ENCODE results near the gene LRPPRC. TPM values are rescaled to one million over a fixed set of nuclear protein-coding genes. Genes with fewer than 3 reads are reported as not detected.

The LRPPRC gene
- total and polyA plus RNA-seq, 9 of the 15 experiments (the other 6 are each of a cell fraction or from before 2014, with no cell fraction given) = 41.5 to 214 (median 138) TPM

DNA sequence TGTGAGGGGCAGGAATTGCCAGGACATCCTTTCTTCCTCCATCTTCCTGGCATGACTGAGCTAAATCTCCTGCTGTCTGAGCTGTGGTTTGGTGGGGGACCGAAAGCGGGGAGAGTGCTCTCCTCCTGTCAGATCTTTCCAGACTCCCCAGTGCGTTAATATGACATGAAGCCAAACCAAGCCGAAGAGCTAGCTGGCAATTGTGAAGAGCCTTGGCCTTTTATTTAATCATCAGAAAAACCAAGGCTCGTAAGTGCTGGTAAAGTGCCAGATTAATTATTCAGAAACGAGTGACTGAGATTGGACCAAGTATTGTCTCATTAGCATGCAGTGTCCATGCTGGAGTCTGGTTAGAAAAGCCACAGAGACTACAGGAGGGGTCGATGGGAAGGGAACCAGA is 14.5 kb upstream of the LRPPRC start:
- no peaks in the 10 kb centered on the region for H3K36me3 ChIP-seq (ENCODE audit: control insufficient read depth, insufficient read depth, low read length)
- no peaks in the 10 kb centered on the region for H3K4me1 ChIP-seq (replicated peaks in 1 of 2; ENCODE audit: control insufficient read depth in 2 of 2, insufficient read depth in 2 of 2, low read length in 2 of 2)
- ChIA-PET CTCF (ENCODE audit: low intra/inter-chr PET ratio) (no interaction called here), POLR2A (interaction anchor here (0.8 kb wide), 1 partner anchor 27 kb away, joined by 4 read pairs; no protein-coding TSS in a partner anchor)
- ATAC-seq (no peak), FAIRE-seq (peak; percentile 19), DNase-seq (ENCODE audit: extremely low read depth in 1 of 4, low spot score in 3 of 4) (no peak)
- intact Hi-C loops (cut with micrococcal nuclease) (no loop called here), in situ Hi-C loops (cut with MboI) (no loop called here)
- H3K4me3 ChIP-seq = no peak overlapping the region
- WGBS (ENCODE audit: insufficient coverage, low coverage, missing lambda C conversion rate) = 1% methylated on average over 7 of the region's 7 CpGs
- H3K9me3 ChIP-seq (replicated peaks; ENCODE audit: control insufficient read depth, insufficient read depth, low read depth, low read length) = no peaks in the 10 kb centered on the region
- no peak overlapping the region for H2AFZ ChIP-seq (ENCODE audit: low read depth, low read length)
- H3K27ac ChIP-seq (ENCODE audit: extremely low read depth, low read depth, low read length) = no peak overlapping the region
- H3K4me2 ChIP-seq (ENCODE audit: insufficient read depth, low read length) = no peak overlapping the region
- no peak for TF ChIP-seq ZNF77 (CRISPR knock-in tag; IDR thresholded peaks at IDR 0.05)
- TF ChIP-seq CSDE1 (IDR thresholded peaks at IDR 0.05) = no peak
- no peak for TF ChIP-seq SIRT6 (IDR thresholded peaks at IDR 0.05; ENCODE audit: low read depth, low read length)
- no peak for TF ChIP-seq RB1 (IDR thresholded peaks at IDR 0.05; ENCODE audit: low read depth)
- TF ChIP-seq ZSCAN29 (IDR thresholded peaks at IDR 0.05) = no peak
- no peak for TF ChIP-seq NBN (IDR thresholded peaks at IDR 0.05; ENCODE audit: low read depth)
- no peak for TF ChIP-seq EZH2 (IDR thresholded peaks at IDR 0.05; ENCODE audit: borderline replicate concordance, low read depth, low read length)
- H4K20me1 ChIP-seq (replicated peaks; ENCODE audit: control insufficient read depth, insufficient read depth, low read length) = no peaks in the 10 kb centered on the region
- H3K9me1 ChIP-seq (ENCODE audit: control insufficient read depth, insufficient read depth, low read length) = no peaks in the 10 kb centered on the region
- no TSS peak for BruUV-seq (replicated peaks)
- no peaks in the 10 kb centered on the region for H3K79me2 ChIP-seq (ENCODE audit: control insufficient read depth, insufficient read depth, low read length)
- H3K27me3 ChIP-seq (ENCODE audit: control insufficient read depth in 2 of 2, insufficient read depth in 2 of 2, low read length in 2 of 2) = peaks cover 15 to 20% of the 10 kb centered on the region in 2 experiments
- no peak overlapping the region for H3K9ac ChIP-seq (ENCODE audit: insufficient read depth in 1 of 2, low read depth in 2 of 2, low read length in 2 of 2)

DNA sequence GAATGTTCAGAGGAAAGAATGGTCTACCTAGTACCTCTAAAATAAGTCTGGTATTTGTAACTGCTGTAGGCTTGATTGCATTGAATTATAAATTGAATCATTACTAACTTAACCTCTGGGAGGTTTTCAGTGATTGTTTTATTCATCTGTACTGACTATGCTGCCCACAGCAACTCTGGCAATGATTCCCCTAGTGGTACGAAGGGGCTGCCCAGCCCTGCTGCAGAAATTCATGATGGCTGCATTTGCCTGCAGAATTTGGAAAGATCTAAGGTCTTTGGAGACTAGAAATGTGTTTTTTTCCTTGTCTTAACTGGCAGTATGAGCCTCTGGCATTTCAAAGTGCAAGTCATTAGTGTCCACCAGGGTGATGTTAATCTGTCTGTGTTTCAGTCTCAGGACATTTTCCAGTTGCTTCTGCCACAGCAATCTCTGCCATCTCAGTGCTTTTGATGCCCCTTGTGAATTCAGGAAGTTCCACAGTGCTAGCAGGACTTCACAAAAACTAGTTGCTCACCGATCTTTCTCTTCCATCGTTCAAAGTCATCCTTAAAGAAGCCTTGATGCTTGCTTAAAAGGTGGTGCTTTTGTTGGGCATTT is 13.4 kb upstream of the LRPPRC start:
- Histone ChIP-seq H4K20me1 (replicated peaks; ENCODE audit: control insufficient read depth, insufficient read depth, low read length) (no peaks in the 10 kb centered on the region), H3K4me3 (no peak overlapping the region), H3K4me2 (ENCODE audit: insufficient read depth, low read length) (no peak overlapping the region), H3K9me1 (ENCODE audit: control insufficient read depth, insufficient read depth, low read length) (no peaks in the 10 kb centered on the region), H3K36me3 (ENCODE audit: control insufficient read depth, insufficient read depth, low read length) (no peaks in the 10 kb centered on the region), H3K9me3 (replicated peaks; ENCODE audit: control insufficient read depth, insufficient read depth, low read depth, low read length) (no peaks in the 10 kb centered on the region), H3K27me3 (ENCODE audit: control insufficient read depth in 2 of 2, insufficient read depth in 2 of 2, low read length in 2 of 2) (peaks cover 21 to 23% of the 10 kb centered on the region in 2 experiments), H3K79me2 (ENCODE audit: control insufficient read depth, insufficient read depth, low read length) (no peaks in the 10 kb centered on the region), H3K9ac (ENCODE audit: insufficient read depth in 1 of 2, low read depth in 2 of 2, low read length in 2 of 2) (no peak overlapping the region), H3K27ac (ENCODE audit: extremely low read depth, low read depth, low read length) (no peak overlapping the region), H2AFZ (ENCODE audit: low read depth, low read length) (no peak overlapping the region), H3K4me1 (replicated peaks in 1 of 2; ENCODE audit: control insufficient read depth in 2 of 2, insufficient read depth in 2 of 2, low read length in 2 of 2) (no peaks in the 10 kb centered on the region)
- intact Hi-C loops (cut with micrococcal nuclease) = no loop called here
- ATAC-seq (no peak), FAIRE-seq (no peak), DNase-seq (ENCODE audit: extremely low read depth in 1 of 4, low spot score in 3 of 4) (no peak)
- ChIA-PET POLR2A (interaction anchor here (1.3 to 1.6 kb wide), 2 partner anchors 13 to 79 kb away, joined by 4 read pairs; no protein-coding TSS in a partner anchor), CTCF (ENCODE audit: low intra/inter-chr PET ratio) (no interaction called here)
- no TSS peak for BruUV-seq (replicated peaks)
- in situ Hi-C loops (cut with MboI) = no loop called here
- 7% methylated on average over 3 of the region's 3 CpGs for WGBS (ENCODE audit: insufficient coverage, low coverage, missing lambda C conversion rate)
- TF ChIP-seq ZNF143 (CRISPR knock-in tag; IDR thresholded peaks at IDR 0.05) (no peak), ZBTB17 (CRISPR knock-in tag; IDR thresholded peaks at IDR 0.05) (0 out of 2 replicates have a peak, but pooled peaks have one; percentile 47)

All from K562 (cell line).